GM21786 (cell line): ENCODE data around the gene HIVEP3.

Experiments used
- ATAC-seq: cut with Tn5 transposase; IDR thresholded peaks from one replicate; pipeline ENCODE4 v1.9.1; 2021; ENCODE audit not compliant: unreplicated experiment

Gene HIVEP3

GRCh38 chr1:41792485-41792770, 126.3 kb downstream of the HIVEP3 start:
- no peak for ATAC-seq

GRCh38 chr1:41791667-41792484, 126.8 kb downstream of the HIVEP3 start:
- no peak for ATAC-seq

- no peak for ATAC-seq
Observed at GRCh38 chr1:41790351-41790750, 128.4 kb downstream of the HIVEP3 start.

GRCh38 chr1:41789661-41790330, 128.9 kb downstream of the HIVEP3 start:
- no peak for ATAC-seq

- no peak for ATAC-seq
Observed at GRCh38 chr1:41788427-41788826, 130.3 kb downstream of the HIVEP3 start.

GRCh38 chr1:41784531-41785274, 134.0 kb downstream of the HIVEP3 start:
- no peak for ATAC-seq

GRCh38 chr1:41783189-41783639, 135.5 kb downstream of the HIVEP3 start:
- ATAC-seq: no peak

- ATAC-seq: no peak
Observed at GRCh38 chr1:41780916-41781315, 137.8 kb downstream of the HIVEP3 start.

GRCh38 chr1:41780322-41780721, 138.4 kb downstream of the HIVEP3 start:
- ATAC-seq: no peak

GRCh38 chr1:41779360-41779759, 139.4 kb downstream of the HIVEP3 start:
- no peak for ATAC-seq

- no peak for ATAC-seq
Observed at GRCh38 chr1:41777695-41778094, 141.0 kb downstream of the HIVEP3 start.

- ATAC-seq: no peak
Observed at GRCh38 chr1:41776891-41777441, 141.8 kb downstream of the HIVEP3 start.

GRCh38 chr1:41775956-41776585, 142.7 kb downstream of the HIVEP3 start:
- no peak for ATAC-seq

- no peak for ATAC-seq
Observed at GRCh38 chr1:41774471-41774990, 144.2 kb downstream of the HIVEP3 start.

GRCh38 chr1:41773842-41774241, 144.9 kb downstream of the HIVEP3 start:
- ATAC-seq: no peak

- ATAC-seq: no peak
Observed at GRCh38 chr1:41773144-41773591, 145.6 kb downstream of the HIVEP3 start.

GRCh38 chr1:41769068-41769467, 149.7 kb downstream of the HIVEP3 start:
- no peak for ATAC-seq

- no peak for ATAC-seq
Observed at GRCh38 chr1:41768583-41768982, 150.1 kb downstream of the HIVEP3 start.

GRCh38 chr1:41767534-41768525, 150.9 kb downstream of the HIVEP3 start:
- no peak for ATAC-seq

- no peak for ATAC-seq
Observed at GRCh38 chr1:41766546-41766945, 152.2 kb downstream of the HIVEP3 start.
